GM12875 (cell line): ENCODE measurements around the gene SORT1.

Experiments
- H3K4me3 ChIP-seq: one replicate; pipeline ENCODE4 v1.5.1; 2011; ENCODE audit warnings: low read depth, low read length, control low read depth
- CTCF ChIP-seq: IDR thresholded peaks from 2 replicates; pipeline ENCODE4 v1.5.1; 2011; ENCODE audit warnings: low read depth, mild to moderate bottlenecking, control low read depth, inconsistent platforms, low read length, moderate library complexity, borderline replicate concordance; ENCODE audit not compliant: insufficient read depth

Gene SORT1

GRCh38 chr1:109298666-109299557 lies 98.8 kb downstream of the SORT1 start:
- H3K4me3 ChIP-seq, result no peak overlapping the region
- TF ChIP-seq CTCF, result no peak

GRCh38 chr1:109296782-109297181 lies 100.9 kb downstream of the SORT1 start:
- no peak for TF ChIP-seq CTCF
- H3K4me3 ChIP-seq, result no peak overlapping the region

- TF ChIP-seq CTCF, result no peak
- no peak overlapping the region for H3K4me3 ChIP-seq
Observed at GRCh38 chr1:109295712-109296415, 101.9 kb downstream of the SORT1 start.

GRCh38 chr1:109294481-109294880 lies 103.2 kb downstream of the SORT1 start:
- TF ChIP-seq CTCF, result no peak
- H3K4me3 ChIP-seq, result no peak overlapping the region

- H3K4me3 ChIP-seq, result no peak overlapping the region
- no peak for TF ChIP-seq CTCF
Observed at GRCh38 chr1:109293026-109293425, 104.7 kb downstream of the SORT1 start.

GRCh38 chr1:109292364-109292763 lies 105.4 kb downstream of the SORT1 start:
- no peak for TF ChIP-seq CTCF
- no peak overlapping the region for H3K4me3 ChIP-seq
